ENCODE measurements around the gene MAST4.

GRCh38 chr5:66821688-66822429 is 225.7 kb downstream of the MAST4 start:
- TF ChIP-seq CTCF (IDR thresholded peaks at IDR 0.05; ENCODE audit: low read depth, low read length) (no peak), EZH2phosphoT487 (IDR thresholded peaks at IDR 0.05; ENCODE audit: low read depth) (no peak)

Data from OCI-LY3 (cell line).